H1 (cell line): ENCODE results near the gene ASB7. TPM values are rescaled to one million over a fixed set of nuclear protein-coding genes. Genes with fewer than 3 reads are reported as not detected.

Experiments used
- CTCF ChIA-PET: fragments of 300-600 bp; sonication (Branson Sonifier 250); formaldehyde crosslinking; loops from one replicate; lab custom pipeline; 2021; ENCODE audit not compliant: partially characterized antibody; lab: Charles Lee
- POLR2A ChIA-PET: fragments of 300-600 bp; sonication (Branson Sonifier 250); formaldehyde crosslinking; loops from one replicate; lab custom pipeline; 2021; ENCODE audit warnings: inconsistent platforms; ENCODE audit not compliant: partially characterized antibody; lab: Charles Lee
- DNase-seq, 2 experiments: peaks; one replicate each; pipeline versions ENCODE4 v3.0.0 to v3.0.0-alpha.2; 2010 to 2022; ENCODE audit warnings: low spot score in 2 of 2, low read depth in 1 of 2, mixed read lengths in 1 of 2
- FAIRE-seq: peaks from 2 replicates; lab custom pipeline; 2011; peaks lifted over from hg19 to GRCh38; lab: Jason Lieb, UNC
- H2AFZ ChIP-seq: 2 replicates; pipeline ENCODE4 v1.8.1; 2012; ENCODE audit warnings: low read length, inconsistent platforms
- H2AK5ac ChIP-seq: 2 replicates; pipeline ENCODE4 v1.6.1; 2013; ENCODE audit warnings: low read depth, low read length
- H2BK120ac ChIP-seq: replicated peaks from 2 replicates; pipeline ENCODE3; 2013; ENCODE audit warnings: low read depth, low read length, inconsistent platforms
- H2BK12ac ChIP-seq: 2 replicates; pipeline ENCODE4 v1.6.1; 2013; ENCODE audit warnings: low read depth, low read length
- H2BK15ac ChIP-seq: 2 replicates; pipeline ENCODE4 v1.6.1; 2013; ENCODE audit warnings: low read length
- H2BK20ac ChIP-seq: 2 replicates; pipeline ENCODE4 v1.6.1; 2013; ENCODE audit warnings: low read length
- H2BK5ac ChIP-seq: 2 replicates; pipeline ENCODE4 v1.6.1; 2013; ENCODE audit warnings: low read depth, low read length
- H3K14ac ChIP-seq: 2 replicates; pipeline ENCODE4 v1.6.1; 2013; ENCODE audit warnings: inconsistent platforms; ENCODE audit not compliant: insufficient read length
- H3K18ac ChIP-seq: 2 replicates; pipeline ENCODE4 v1.6.1; 2013; ENCODE audit warnings: low read length; ENCODE audit errors: extremely low read depth
- H3K23ac ChIP-seq: 2 replicates; pipeline ENCODE4 v1.6.1; 2013; ENCODE audit warnings: inconsistent platforms; ENCODE audit not compliant: insufficient read length
- H3K23me2 ChIP-seq: 2 replicates; pipeline ENCODE4 v1.6.1; 2013; ENCODE audit warnings: low read depth, low read length
- H3K27ac ChIP-seq: 2 replicates; pipeline ENCODE4 v1.6.1; 2011; ENCODE audit warnings: low read depth, low read length, inconsistent platforms
- H3K27me3 ChIP-seq, 4 experiments: replicated peaks in 1 of 4; 1 replicate in 1 of 4; 2 replicates in 3 of 4; pipeline versions ENCODE4 v1.6.1 to v1.8.1; 2011 to 2013; ENCODE audit warnings: low read length in 3 of 4, mild to moderate bottlenecking in 3 of 4, inconsistent platforms in 2 of 4, mixed read lengths in 2 of 4, moderate library complexity in 1 of 4; ENCODE audit not compliant: control insufficient read depth in 3 of 4, insufficient read depth in 3 of 4; ENCODE audit errors: extremely low read depth in 1 of 4
- H3K36me3 ChIP-seq, 4 experiments: 2 replicates each; pipeline versions ENCODE4 v1.6.1 to v1.8.1; 2011 to 2013; ENCODE audit warnings: mild to moderate bottlenecking in 4 of 4, low read length in 3 of 4, moderate library complexity in 2 of 4, control low read depth in 1 of 4, inconsistent platforms in 1 of 4; ENCODE audit not compliant: insufficient read depth in 4 of 4, control insufficient read depth in 2 of 4
- H3K4ac ChIP-seq: replicated peaks from 2 replicates; pipeline ENCODE3; 2013; ENCODE audit warnings: low read length, low read depth, mixed read lengths, inconsistent platforms; ENCODE audit not compliant: insufficient read length
- H3K4me1 ChIP-seq, 4 experiments: replicated peaks in 1 of 4; 1 replicate in 1 of 4; 2 replicates in 3 of 4; pipeline versions ENCODE4 v1.6.1 to v1.8.1; 2011 to 2013; ENCODE audit warnings: low read length in 3 of 4, inconsistent platforms in 2 of 4, mixed read lengths in 1 of 4; ENCODE audit not compliant: insufficient read depth in 4 of 4, control insufficient read depth in 3 of 4
- H3K4me2 ChIP-seq, 2 experiments: 2 replicates each; pipeline versions ENCODE4 v1.6.1 to v1.8.1; 2011 to 2013; ENCODE audit warnings: low read depth in 2 of 2, low read length in 2 of 2, control low read depth in 1 of 2, inconsistent platforms in 1 of 2, mild to moderate bottlenecking in 1 of 2; ENCODE audit not compliant: insufficient read depth in 1 of 2
- H3K4me3 ChIP-seq, 4 experiments: fragments of 200-600, 300-600 bp in 1 of 4; sonication (generic), shearing (Covaris generic), sonication (Bioruptor Twin) in 1 of 4; 2 replicates each; pipeline versions ENCODE4 v1.5.1 to v1.8.1; 2011 to 2016; ENCODE audit warnings: low read length in 4 of 4, low read depth in 3 of 4, control low read depth in 2 of 4, inconsistent platforms in 2 of 4, mild to moderate bottlenecking in 2 of 4, mixed read lengths in 1 of 4, moderate library complexity in 1 of 4; ENCODE audit not compliant: insufficient read depth in 2 of 4; ENCODE audit errors: extremely low read depth in 1 of 4
- H3K56ac ChIP-seq: replicated peaks from 2 replicates; pipeline ENCODE3; 2013; ENCODE audit warnings: low read depth, mild to moderate bottlenecking, mixed read lengths, low read length, inconsistent platforms; ENCODE audit not compliant: insufficient read length
- H3K79me1 ChIP-seq: 2 replicates; pipeline ENCODE4 v1.6.1; 2013; ENCODE audit warnings: low read depth, low read length, control low read depth
- H3K79me2 ChIP-seq, 2 experiments: 2 replicates each; pipeline versions ENCODE4 v1.6.1 to v1.8.1; 2012 to 2013; ENCODE audit warnings: low read length in 2 of 2, mild to moderate bottlenecking in 2 of 2, inconsistent platforms in 1 of 2; ENCODE audit not compliant: insufficient read depth in 2 of 2, control insufficient read depth in 1 of 2
- H3K9ac ChIP-seq, 4 experiments: replicated peaks in 1 of 4; 1 replicate in 1 of 4; 2 replicates in 3 of 4; pipeline versions ENCODE4 v1.6.1 to v1.8.1; 2011 to 2013; ENCODE audit warnings: low read depth in 3 of 4, low read length in 3 of 4, control low read depth in 2 of 4, mild to moderate bottlenecking in 2 of 4, moderate library complexity in 2 of 4, inconsistent platforms in 1 of 4; ENCODE audit errors: extremely low read depth in 1 of 4
- H3K9me3 ChIP-seq, 2 experiments: 2 replicates each; pipeline versions ENCODE4 v1.6.1 to v1.8.1; 2012 to 2013; ENCODE audit warnings: mild to moderate bottlenecking in 2 of 2, moderate library complexity in 2 of 2, control low read depth in 1 of 2, inconsistent platforms in 1 of 2, low read depth in 1 of 2, low read length in 1 of 2, mixed read lengths in 1 of 2; ENCODE audit not compliant: insufficient read depth in 2 of 2
- H4K20me1 ChIP-seq, 2 experiments: replicated peaks in 1 of 2; 2 replicates each; pipeline versions ENCODE3 to v1.8.1; 2011 to 2013; ENCODE audit warnings: inconsistent platforms in 2 of 2, low read length in 2 of 2, mild to moderate bottlenecking in 1 of 2; ENCODE audit not compliant: insufficient read depth in 2 of 2, control insufficient read depth in 1 of 2
- H4K5ac ChIP-seq: 2 replicates; pipeline ENCODE4 v1.6.1; 2013; ENCODE audit warnings: low read length, low read depth, mixed read lengths, inconsistent platforms; ENCODE audit not compliant: insufficient read length
- H4K8ac ChIP-seq: 2 replicates; pipeline ENCODE4 v1.8.0; 2013; ENCODE audit warnings: mild to moderate bottlenecking, moderate library complexity, low read length, inconsistent platforms; ENCODE audit not compliant: insufficient read depth; ENCODE audit errors: extremely low read depth
- H4K91ac ChIP-seq: replicated peaks from 2 replicates; pipeline ENCODE3; 2013; ENCODE audit warnings: low read length, mixed read lengths, inconsistent platforms; ENCODE audit not compliant: insufficient read length
- BACH1 ChIP-seq: IDR thresholded peaks from 2 replicates; pipeline ENCODE4 v1.6.1; 2012; ENCODE audit warnings: low read length, improper control_type of control experiment
- CBX8 ChIP-seq: fragments of 300-800, 300-1000 bp; sonication (generic); IDR thresholded peaks from 2 replicates; pipeline ENCODE4 v1.7.1; 2016; ENCODE audit warnings: low read depth, low read length, borderline replicate concordance
- CREB1 ChIP-seq: IDR thresholded peaks from 2 replicates; pipeline ENCODE4 v1.6.1; 2012; ENCODE audit warnings: inconsistent platforms
- HDAC6 ChIP-seq: IDR thresholded peaks from one replicate; pipeline ENCODE4 v1.7.1; 2012; ENCODE audit warnings: low read depth, mild to moderate bottlenecking, inconsistent platforms, low read length, moderate library complexity
- JUND ChIP-seq: IDR thresholded peaks from 2 replicates; pipeline ENCODE4 v1.6.1; 2011; ENCODE audit warnings: mild to moderate bottlenecking, improper control_type of control experiment, low read length
- KDM1A ChIP-seq: fragments of 200-600, 300-600 bp; sonication (generic); IDR thresholded peaks from 2 replicates; pipeline ENCODE4 v1.7.1; 2016; ENCODE audit warnings: mild to moderate bottlenecking, low read length, borderline replicate concordance
- MAFK ChIP-seq: IDR thresholded peaks from 2 replicates; pipeline ENCODE4 v1.6.1; 2012; ENCODE audit warnings: low read depth, mild to moderate bottlenecking, improper control_type of control experiment, low read length
- MAX ChIP-seq: IDR thresholded peaks from 2 replicates; pipeline ENCODE4 v1.6.1; 2012; ENCODE audit warnings: inconsistent platforms
- RFX5 ChIP-seq: IDR thresholded peaks from 2 replicates; pipeline ENCODE4 v1.6.1; 2011; ENCODE audit warnings: low read depth, low read length, improper control_type of control experiment, borderline replicate concordance
- SAP30 ChIP-seq: fragments of 300-600 bp; sonication (generic); IDR thresholded peaks from 2 replicates; pipeline ENCODE4 v1.7.1; 2012; ENCODE audit warnings: low read length, moderate library complexity, mild to moderate bottlenecking, inconsistent platforms; ENCODE audit not compliant: insufficient read depth, insufficient replicate concordance
- SIX5 ChIP-seq: IDR thresholded peaks from 2 replicates; pipeline ENCODE4 v1.6.1; 2011; ENCODE audit warnings: mild to moderate bottlenecking, low read depth, low read length
- TAF1 ChIP-seq: IDR thresholded peaks from 2 replicates; pipeline ENCODE4 v1.6.1; 2011; ENCODE audit warnings: mild to moderate bottlenecking, low read depth, low read length
- TCF12 ChIP-seq: IDR thresholded peaks from 2 replicates; pipeline ENCODE4 v1.6.1; 2011; ENCODE audit warnings: low read depth, mild to moderate bottlenecking, low read length
- USF2 ChIP-seq: IDR thresholded peaks from 2 replicates; pipeline ENCODE4 v1.6.1; 2011; ENCODE audit warnings: low read length, improper control_type of control experiment
- WGBS, 2 experiments: shearing (Covaris generic) in 1 of 2; methylation state at CpG; one replicate each; pipeline versions ENCODE4 v1.1.6 to v1.1.7; 2013 to 2015; ENCODE audit warnings: low lambda C conversion rate in 2 of 2, mixed read lengths in 2 of 2, inconsistent platforms in 1 of 2, low coverage in 1 of 2, missing lambda C conversion rate in 1 of 2; ENCODE audit not compliant: insufficient replicate concordance in 2 of 2, insufficient coverage in 1 of 2, insufficient read length in 1 of 2; ENCODE audit errors: extremely low coverage in 1 of 2, missing lambda C conversion rate in 1 of 2; 5-methylcytosine and 5-hydroxymethylcytosine counted together
- polyA plus RNA-seq, 7 experiments: library from polyadenylated mRNA; depleted of rRNA in 3 of 7; stranded (reverse) in 5 of 7; unstranded in 2 of 7; fragments of >200 nt in 5 of 7; fragments of 200-250 nt in 2 of 7; gene quantifications; 1 replicate in 5 of 7; 2 replicates in 1 of 7; 4 replicates in 1 of 7; pipeline versions ENCODE4 v1.2.1 to v1.2.3, GENCODE V29; 2011 to 2013; ENCODE audit warnings: missing spikeins in 2 of 7, mixed read lengths in 2 of 7
- total RNA-seq: library from RNA; stranded (reverse); fragmentation: NEBNext Ultra II Directional; extraction: Animal tissue kit (Norgen Biotek cat#: 25700); gene quantifications from 2 replicates; pipeline ENCODE4 v1.2.1, GENCODE V29; 2021

ASB7 gene
- total and polyA plus RNA-seq, 2 of the 8 experiments (the other 6 are each of a cell fraction or from before 2014, with no cell fraction given) = 5.2 to 12.8 TPM

- Histone ChIP-seq H2BK5ac (no peak overlapping the region), H3K4me3 (no peak overlapping the region), H3K23ac (no peak overlapping the region), H4K91ac (no peak overlapping the region), H3K9ac (no peak overlapping the region), H3K4ac (no peak overlapping the region), H3K56ac (no peak overlapping the region), H3K23me2 (no peaks in the 10 kb centered on the region), H3K36me3 (no peaks in the 10 kb centered on the region), H4K20me1 (no peaks in the 10 kb centered on the region), H2BK120ac (no peak overlapping the region), H3K27ac (no peak overlapping the region), H3K4me2 (no peak overlapping the region), H3K27me3 (no peaks in the 10 kb centered on the region), H3K18ac (no peak overlapping the region), H4K5ac (no peak overlapping the region), H2BK20ac (no peak overlapping the region), H2AFZ (no peak overlapping the region), H2AK5ac (no peak overlapping the region), H3K4me1 (no peaks in the 10 kb centered on the region), H2BK15ac (no peak overlapping the region), H4K8ac (no peak overlapping the region), H3K14ac (no peak overlapping the region), H3K79me1 (no peaks in the 10 kb centered on the region; the same call in 1 of the 2 replicates), H3K9me3 (peaks cover 25 to 33% of the 10 kb centered on the region in 2 experiments), H3K79me2 (peaks cover 0 to 6% of the 10 kb centered on the region in 2 experiments; a peak in 2 of 4 replicates), H2BK12ac (no peak overlapping the region)
- FAIRE-seq (no peak), DNase-seq (no peak)
- ChIA-PET CTCF (interaction anchor here (1.1 kb wide), 1 partner anchor 254 kb away, joined by 4 read pairs; no protein-coding TSS in a partner anchor), POLR2A (no interaction called here)
- WGBS, 2 experiments = 92% methylated on average over 3 of the region's 3 CpGs; no CpG with 5 or more reads in 1 of the 2 experiments
- TF ChIP-seq JUND (no peak), BACH1 (no peak), HDAC6 (no peak), TCF12 (no peak), KDM1A (no peak), MAX (no peak), TAF1 (no peak), USF2 (no peak), RFX5 (no peak), CBX8 (no peak), CREB1 (no peak), SIX5 (no peak), SAP30 (no peak), MAFK (no peak)
Measured at GRCh38 chr15:100592898-100593297, 9.5 kb upstream of the ASB7 start.
